Putamen (tissue), 1 donor: Measurements from ENCODE around the gene RPS2.

Experiments
- DNase-seq: peaks from one replicate; pipeline ENCODE4 v3.0.0-alpha.2; 2016; ENCODE audit warnings: low spot score

Gene RPS2

GRCh38 chr16:1998852-1999801 is 34.5 kb upstream of the RPS2 start:
- DNase-seq, result no peak

GRCh38 chr16:1998360-1998835 is 33.8 kb upstream of the RPS2 start:
- DNase-seq, result no peak

- no peak for DNase-seq
Measured at GRCh38 chr16:1997494-1998359, 33.1 kb upstream of the RPS2 start.

GRCh38 chr16:1993731-1994131 is 29.1 kb upstream of the RPS2 start:
- no peak for DNase-seq

GRCh38 chr16:1992704-1993317 is 28.2 kb upstream of the RPS2 start:
- no peak for DNase-seq

GRCh38 chr16:1991948-1992703 is 27.5 kb upstream of the RPS2 start:
- peak; percentile 77 for DNase-seq

- no peak for DNase-seq
Measured at GRCh38 chr16:1991588-1991947, 26.9 kb upstream of the RPS2 start.

- DNase-seq, result no peak
Measured at GRCh38 chr16:1991135-1991551, 26.5 kb upstream of the RPS2 start.

- no peak for DNase-seq
Measured at GRCh38 chr16:1990351-1991134, 25.9 kb upstream of the RPS2 start.

GRCh38 chr16:1990101-1990350 is 25.4 kb upstream of the RPS2 start:
- no peak for DNase-seq

- DNase-seq, result no peak
Measured at GRCh38 chr16:1989209-1990100, 24.8 kb upstream of the RPS2 start, which contains the start of gene SYNGR3. Gene SYNGR3 (plus strand): TSS chr16:1989970. CDS start chr16:1990103, 133 bp downstream.

- no peak for DNase-seq
Measured at GRCh38 chr16:1987198-1987597, 22.6 kb upstream of the RPS2 start.

GRCh38 chr16:1985466-1986150 is 21.0 kb upstream of the RPS2 start:
- DNase-seq, result no peak

- peak; percentile 31 for DNase-seq
Measured at GRCh38 chr16:1984347-1985225, 20.0 kb upstream of the RPS2 start.

GRCh38 chr16:1983544-1984346 is 19.1 kb upstream of the RPS2 start, which contains the start of gene GFER:
Gene GFER (plus strand): TSS chr16:1984193. CDS start chr16:1984219, 26 bp downstream.
- peak; percentile 92 for DNase-seq

GRCh38 chr16:1982991-1983543 is 18.4 kb upstream of the RPS2 start:
- no peak for DNase-seq

- DNase-seq, result peak; percentile 32
Measured at GRCh38 chr16:1982013-1982433, 17.4 kb upstream of the RPS2 start.
